Kidney epithelial cell (primary cell): Measurements from ENCODE around the gene GSE1. TPM values are rescaled to one million over a fixed set of nuclear protein-coding genes. Genes with fewer than 3 reads are reported as not detected.

ENCODE experiments used
- DNase-seq: peaks from one replicate; pipeline ENCODE4 v3.0.0-alpha.2; 2010; ENCODE audit warnings: low read depth
- H3K27me3 ChIP-seq: 2 replicates; pipeline ENCODE4 v1.6.0; 2011; ENCODE audit warnings: low read length; ENCODE audit not compliant: control insufficient read depth, insufficient read depth
- H3K36me3 ChIP-seq: 2 replicates; pipeline ENCODE4 v1.5.1; 2011; ENCODE audit warnings: low read length; ENCODE audit not compliant: control insufficient read depth, insufficient read depth
- H3K4me3 ChIP-seq: 2 replicates; pipeline ENCODE4 v1.5.1; 2011; ENCODE audit warnings: low read depth, mild to moderate bottlenecking, control low read depth, low read length
- CTCF ChIP-seq: IDR thresholded peaks from 2 replicates; pipeline ENCODE4 v1.5.1; 2011; ENCODE audit warnings: mild to moderate bottlenecking, moderate library complexity, low read length, control low read depth, inconsistent platforms; ENCODE audit not compliant: insufficient read depth, poor library complexity, severe bottlenecking
- total RNA-seq: library from RNA; depleted of rRNA; stranded (reverse); fragments of >200 nt; gene quantifications from 2 replicates; pipeline ENCODE4 v1.2.3, GENCODE V29; 2015

GSE1 gene
- total RNA-seq, 1 donor from 2014 or later = 25.7 TPM

DNA sequence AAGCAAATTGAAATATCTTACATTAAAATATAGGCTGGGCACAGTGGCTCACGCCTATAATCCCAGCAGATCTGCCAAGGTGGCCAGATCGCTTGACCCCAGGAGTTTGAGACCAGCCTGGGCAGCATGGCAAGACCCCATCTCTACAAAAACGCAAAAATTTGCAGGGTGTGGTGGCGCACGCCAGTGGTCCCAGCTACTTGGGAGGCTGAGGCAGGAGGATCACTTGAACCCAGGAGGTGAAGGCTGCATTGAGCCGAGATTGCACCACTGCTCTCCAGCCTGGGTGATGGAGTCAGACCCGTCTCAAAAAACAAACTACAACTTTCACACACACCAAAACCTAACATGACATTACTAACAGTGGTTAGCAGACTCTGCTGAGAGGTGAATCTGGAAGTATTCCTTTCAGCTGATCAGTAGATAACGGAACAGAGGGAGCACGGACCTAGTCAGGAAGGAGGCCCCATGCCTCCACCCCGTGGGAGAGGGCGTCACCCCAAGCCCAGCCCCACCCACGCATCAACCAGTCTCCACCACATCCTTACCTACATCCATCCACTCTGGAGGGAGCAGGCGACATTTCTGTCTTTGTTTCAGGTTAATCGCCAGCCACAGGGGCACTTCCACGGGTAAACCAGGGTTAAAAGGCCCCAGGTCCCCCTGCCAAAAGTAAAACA is 73.9 kb downstream of the GSE1 start:
- no peaks in the 10 kb centered on the region for H3K36me3 ChIP-seq
- no peak for DNase-seq
- no peak for TF ChIP-seq CTCF
- H3K4me3 ChIP-seq = no peak overlapping the region
- peaks cover 3% of the 10 kb centered on the region for H3K27me3 ChIP-seq

DNA sequence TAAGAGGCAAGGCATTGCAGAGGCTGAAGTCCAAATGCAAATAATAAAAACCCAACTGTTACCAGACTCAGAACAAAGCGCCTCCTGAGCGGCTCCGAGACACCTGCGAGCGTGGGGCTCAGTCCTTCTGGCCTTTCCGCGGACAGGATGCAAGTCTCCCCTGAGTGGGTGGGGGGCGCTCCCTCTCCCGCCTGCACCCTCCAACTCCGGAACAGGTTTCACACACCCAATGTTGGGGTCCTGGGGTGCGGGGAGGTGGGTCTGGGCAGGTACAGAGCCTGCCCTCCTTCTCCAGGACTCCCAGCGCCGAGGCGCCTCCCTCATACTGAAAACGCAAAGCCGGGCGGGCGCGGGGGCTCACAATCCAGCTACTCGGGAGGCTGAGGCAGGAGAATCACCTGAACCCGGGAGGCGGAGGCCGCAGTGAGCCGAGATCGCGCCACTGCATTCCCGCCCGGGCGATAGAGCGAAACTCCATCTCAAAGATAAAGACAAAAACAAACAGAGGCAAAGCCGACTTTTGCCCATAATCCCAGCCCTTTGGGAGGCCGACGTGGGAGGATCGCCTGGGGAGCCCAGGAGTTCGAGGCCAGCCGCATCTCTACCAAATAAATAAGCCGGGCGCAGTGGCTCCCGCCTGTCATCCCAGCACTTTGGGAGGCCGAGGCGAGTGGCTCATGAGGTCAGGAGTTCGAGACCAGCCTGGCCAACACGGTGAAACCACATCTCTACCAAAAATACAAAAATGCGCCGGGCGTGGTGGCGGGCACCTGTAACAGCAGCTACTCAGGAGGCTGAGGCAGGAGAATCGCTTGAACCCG is 74.7 kb downstream of the GSE1 start:
- DNase-seq = no peak
- no peak for TF ChIP-seq CTCF
- H3K4me3 ChIP-seq = peak overlapping the region; percentile 72
- H3K36me3 ChIP-seq = no peaks in the 10 kb centered on the region
- peaks cover 3% of the 10 kb centered on the region for H3K27me3 ChIP-seq

DNA sequence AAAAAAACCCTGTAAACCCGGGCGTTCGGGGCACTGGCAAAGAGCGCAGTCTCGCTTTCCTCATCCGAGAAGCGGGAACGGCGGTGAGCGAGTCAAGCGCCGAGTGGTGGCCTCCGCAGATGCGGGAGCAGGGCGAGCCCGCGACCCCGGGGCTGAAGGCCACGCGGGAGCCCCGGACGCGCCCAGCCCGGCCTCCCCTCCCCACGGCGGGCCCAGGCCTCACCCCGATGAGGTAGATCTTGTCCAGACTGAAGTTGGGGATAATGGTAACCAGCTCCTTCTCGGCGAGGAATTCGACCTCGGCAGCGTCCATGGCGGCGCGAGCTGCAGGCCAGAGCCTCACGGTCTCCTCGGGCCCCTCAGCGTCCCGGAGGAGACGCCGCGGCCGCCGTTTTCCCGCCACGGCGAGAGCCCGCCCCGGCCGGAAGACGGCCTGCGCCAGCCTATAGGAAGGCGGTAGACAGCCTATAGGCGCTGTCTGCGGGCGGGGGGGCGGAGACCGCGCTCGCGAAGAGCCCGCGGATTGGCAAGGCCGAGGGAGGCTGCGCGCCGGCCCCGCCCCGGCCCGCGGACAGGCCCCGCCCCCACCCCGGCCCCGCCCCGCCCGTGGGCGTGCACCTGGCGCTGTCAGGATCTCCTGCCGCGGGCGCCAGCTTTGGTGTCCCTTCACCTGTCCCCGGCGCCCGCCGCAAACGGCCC is 75.6 kb downstream of the GSE1 start, which contains the start of gene GINS2:
Gene GINS2 (minus strand): TSS at position 369 of the 699 bp plus-strand sequence. CDS start 56 bp downstream, at position 313.
- Histone ChIP-seq H3K4me3 (peak within 1 kb of the TSS; percentile 72), H3K27me3 (peaks cover 3% of the 10 kb centered on the region), H3K36me3 (no peaks in the 10 kb centered on the region)
- DNase-seq = peak; percentile 62
- no peak for TF ChIP-seq CTCF

DNA sequence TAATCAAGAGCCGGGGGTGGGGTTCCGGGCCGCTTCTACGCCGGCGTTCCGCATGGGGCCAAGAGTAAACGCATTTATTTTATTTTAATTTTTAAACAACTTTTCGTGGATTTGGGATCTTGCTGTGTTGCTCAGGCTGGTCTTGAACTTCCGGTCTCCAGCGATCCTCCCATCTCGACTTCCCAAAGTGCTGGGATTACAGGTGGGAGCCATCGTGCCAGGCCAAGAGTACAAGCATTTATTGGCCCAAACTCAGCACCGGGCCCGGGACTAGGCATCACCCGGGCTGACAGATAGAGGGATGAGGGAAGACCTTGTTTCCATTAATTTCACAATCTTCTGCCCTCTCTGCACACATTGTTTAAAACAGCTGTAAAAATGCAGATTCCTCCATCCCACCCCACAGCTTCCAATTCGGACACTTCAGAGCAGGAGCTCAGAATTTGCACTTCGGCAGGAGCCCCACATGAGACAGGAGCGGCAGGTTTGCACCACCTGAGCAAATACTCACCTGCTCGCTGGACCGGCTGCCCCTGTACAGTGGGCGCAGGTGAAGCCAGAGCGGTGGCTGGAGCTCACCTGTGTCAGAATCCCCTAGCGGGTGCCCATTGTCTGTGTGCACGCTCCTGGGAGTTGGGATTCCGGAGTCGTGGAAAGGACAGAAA is 76.3 kb downstream of the GSE1 start:
- no peak overlapping the region for H3K4me3 ChIP-seq
- no peak for DNase-seq
- peaks cover 3% of the 10 kb centered on the region for H3K27me3 ChIP-seq
- TF ChIP-seq CTCF = no peak
- H3K36me3 ChIP-seq = no peaks in the 10 kb centered on the region

DNA sequence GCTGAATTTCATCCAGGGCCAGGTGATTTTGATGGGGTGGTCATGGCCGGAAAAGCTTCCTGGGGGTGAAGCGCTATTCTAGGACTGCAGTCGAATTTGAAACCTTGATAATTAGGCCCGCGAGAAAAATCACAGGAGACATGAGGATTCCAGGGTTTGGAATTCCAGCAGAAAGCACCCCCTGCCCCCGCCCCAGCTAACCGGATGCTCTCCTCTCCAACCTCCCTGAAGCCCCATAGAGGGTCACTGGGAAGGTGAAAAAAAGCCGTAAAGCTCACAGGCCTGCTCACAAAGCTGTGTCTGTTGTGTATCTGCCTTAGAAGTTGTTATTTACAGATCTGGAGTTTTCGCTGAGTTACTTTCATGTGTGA is 76.8 kb downstream of the GSE1 start:
- Histone ChIP-seq H3K27me3 (peaks cover 3% of the 10 kb centered on the region), H3K36me3 (no peaks in the 10 kb centered on the region), H3K4me3 (no peak overlapping the region)
- TF ChIP-seq CTCF = no peak
- DNase-seq = no peak
